DMS114 treated with DMSO at 0.1 percent for 48 hours (cell line): ENCODE results near the gene SUCO.
A peak's percentile ranks its signal among the peaks of the same experiment; 100 is the strongest.
"Not testable (repeated sequence)": the region's sequence is repeated elsewhere in the genome, so short reads cannot be mapped to it uniquely, and the experiment has no call there.

Experiments used
- DNase-seq: peaks from one replicate; lab custom pipeline; 2025; ENCODE audit not compliant: unreplicated experiment; lab: John Stamatoyannopoulos, UW

The SUCO gene

GRCh38 chr1:172532700-172533512 lies at the start of gene SUCO:
TSS of gene SUCO (plus strand) at chr1:172533150. CDS start at chr1:172533436, 286 bp downstream.
- peak; percentile 96 for DNase-seq

GRCh38 chr1:172483448-172483847 lies 49.5 kb upstream of the SUCO start:
- no peak for DNase-seq

- DNase-seq: no peak
These were observed 48.7 kb upstream of the SUCO start for GRCh38 chr1:172484252-172484651.

GRCh38 chr1:172485626-172486025 lies 47.3 kb upstream of the SUCO start:
- DNase-seq: no peak

GRCh38 chr1:172486805-172487454 lies 46.0 kb upstream of the SUCO start:
- DNase-seq: no peak

- no peak for DNase-seq
These were observed 45.4 kb upstream of the SUCO start for GRCh38 chr1:172487550-172487949.

GRCh38 chr1:172488393-172488792 lies 44.6 kb upstream of the SUCO start:
- no peak for DNase-seq

GRCh38 chr1:172489847-172490246 lies 43.1 kb upstream of the SUCO start:
- DNase-seq: no peak

GRCh38 chr1:172492421-172492820 lies 40.5 kb upstream of the SUCO start:
- no peak for DNase-seq

GRCh38 chr1:172494166-172494565 lies 38.8 kb upstream of the SUCO start:
- DNase-seq: no peak

GRCh38 chr1:172496127-172496526 lies 36.8 kb upstream of the SUCO start:
- DNase-seq: not testable (repeated sequence)

GRCh38 chr1:172496678-172497077 lies 36.3 kb upstream of the SUCO start:
- no peak for DNase-seq

GRCh38 chr1:172497230-172497629 lies 35.7 kb upstream of the SUCO start:
- no peak for DNase-seq

- no peak for DNase-seq
These were observed 34.1 kb upstream of the SUCO start for GRCh38 chr1:172498857-172499256.

GRCh38 chr1:172499636-172500141 lies 33.3 kb upstream of the SUCO start:
- DNase-seq: no peak

- no peak for DNase-seq
These were observed 32.7 kb upstream of the SUCO start for GRCh38 chr1:172500207-172500606.

GRCh38 chr1:172507741-172508140 lies 25.2 kb upstream of the SUCO start:
- no peak for DNase-seq

- no peak for DNase-seq
These were observed 22.5 kb upstream of the SUCO start for GRCh38 chr1:172510479-172510878.

- no peak for DNase-seq
These were observed 20.4 kb upstream of the SUCO start for GRCh38 chr1:172512591-172512990.

GRCh38 chr1:172513479-172513878 lies 19.5 kb upstream of the SUCO start:
- DNase-seq: no peak

GRCh38 chr1:172514108-172514507 lies 18.8 kb upstream of the SUCO start:
- DNase-seq: no peak

- no peak for DNase-seq
These were observed 17.5 kb upstream of the SUCO start for GRCh38 chr1:172515436-172515835.
